GM21515 (cell line): Measurements from ENCODE around the gene AMY1A.
"Not testable (repeated sequence)": the region's sequence is repeated elsewhere in the genome, so short reads cannot be mapped to it uniquely, and the experiment has no call there.

Experiments
- ATAC-seq: cut with Tn5 transposase; IDR thresholded peaks from one replicate; pipeline ENCODE4 v1.9.1; 2021; ENCODE audit not compliant: unreplicated experiment

Gene AMY1A

DNA sequence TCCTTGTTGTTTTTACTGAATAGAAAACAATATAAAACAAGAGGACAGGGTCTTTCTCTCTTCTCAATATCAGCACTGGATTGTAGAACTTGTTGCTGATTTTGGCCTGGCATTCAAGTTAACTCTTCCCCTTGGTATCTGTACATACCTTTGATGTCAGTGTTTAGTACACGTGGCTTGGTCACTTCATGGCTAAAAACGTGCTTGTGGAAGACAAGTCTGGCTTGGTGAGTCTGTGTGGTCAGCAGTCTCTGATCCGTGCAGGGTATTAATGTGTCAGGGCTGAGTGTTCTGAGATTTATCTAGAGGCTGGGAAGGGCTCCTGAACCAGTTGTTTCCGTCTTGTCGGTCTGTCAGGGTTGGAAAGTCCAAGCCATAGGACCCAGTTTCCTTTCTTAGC lies at the start of gene AMY1A:
TSS of gene AMY1A (plus strand) at position 301 of the 400 bp plus-strand sequence. CDS start 571 bp downstream, outside the sequence.
- not testable (repeated sequence) for ATAC-seq

DNA sequence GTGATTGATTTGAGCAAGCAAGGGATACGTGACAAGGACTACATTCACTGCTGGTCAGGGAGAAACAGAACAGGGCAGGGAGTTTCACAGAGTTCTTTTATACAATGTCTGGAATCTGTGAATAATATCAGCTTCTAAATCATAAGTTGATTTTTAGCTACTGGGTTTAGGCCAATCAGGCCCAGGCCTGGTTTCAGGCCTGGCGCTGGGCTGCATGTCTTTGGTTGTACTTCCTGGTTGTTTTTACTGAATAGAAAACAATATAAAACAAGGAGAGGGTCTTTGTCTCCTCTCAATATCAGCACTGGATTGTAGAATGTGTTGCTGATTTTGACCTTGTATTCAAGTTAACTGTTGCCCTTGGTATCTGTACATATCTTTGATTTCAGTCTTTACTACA lies 39.2 kb upstream of the AMY1A start:
- ATAC-seq = no peak

DNA sequence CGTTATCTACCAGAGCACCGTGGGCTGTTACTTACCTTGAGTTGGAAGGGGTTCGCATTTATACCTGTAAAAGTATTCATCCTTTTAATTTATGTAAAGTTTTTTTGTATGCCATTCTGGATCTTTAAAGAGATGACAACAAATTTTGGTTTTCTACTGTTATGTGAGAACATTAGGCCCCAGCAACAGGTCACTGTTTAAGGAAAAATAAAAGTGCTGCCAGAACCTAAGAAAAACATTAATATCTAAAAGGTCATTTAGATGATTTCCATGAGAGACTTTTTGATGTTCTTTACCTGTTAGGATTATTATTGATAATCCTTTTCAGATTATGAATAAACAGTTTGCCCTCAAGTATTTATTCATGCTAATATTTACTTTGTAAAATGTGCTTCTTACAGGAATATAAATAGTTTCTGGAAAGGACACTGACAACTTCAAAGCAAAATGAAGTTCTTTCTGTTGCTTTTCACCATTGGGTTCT lies 38.5 kb upstream of the AMY1A start, which contains the start of gene AMY2A:
TSS of gene AMY2A (plus strand) at position 434 of the 484 bp plus-strand sequence. CDS start at position 448, 14 bp downstream.
- not testable (repeated sequence) for ATAC-seq

DNA sequence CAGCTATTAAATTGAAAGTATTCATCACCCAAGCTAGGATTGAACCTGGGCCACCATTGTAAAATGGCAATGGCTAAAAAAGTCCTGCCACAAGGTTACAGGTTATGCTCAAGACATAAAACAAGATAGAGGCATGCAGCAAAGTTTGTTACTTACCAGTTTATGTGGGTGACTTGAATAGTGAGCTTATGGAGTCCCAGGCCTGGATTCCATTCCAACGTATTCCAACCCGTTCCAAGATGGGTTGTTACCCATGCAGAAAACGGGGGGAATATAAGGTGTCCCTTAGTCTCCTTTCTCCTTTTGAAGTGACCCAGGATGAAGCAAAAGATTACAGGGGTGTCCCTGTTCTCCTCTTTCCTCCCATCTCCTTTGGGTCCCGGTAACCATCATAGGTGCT lies 28.1 kb upstream of the AMY1A start:
- ATAC-seq = not testable (repeated sequence)

DNA sequence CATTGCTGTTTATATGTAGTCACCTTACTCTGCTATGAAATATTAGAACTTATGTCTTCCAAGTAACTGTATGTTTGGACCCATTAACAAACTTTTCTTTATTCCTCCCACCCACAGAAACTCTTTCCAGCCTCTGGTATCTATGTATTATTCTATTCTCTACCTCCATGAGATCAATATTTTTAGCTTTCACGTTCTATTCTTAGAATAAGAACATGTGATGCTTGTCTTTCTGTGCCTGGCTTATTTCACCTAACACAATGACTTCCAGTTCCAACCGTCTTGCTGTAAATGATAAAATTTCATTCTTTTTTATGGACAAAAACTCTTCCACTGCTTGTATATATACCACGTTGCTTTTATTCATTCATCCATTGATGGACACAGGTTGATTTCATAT lies 14.4 kb upstream of the AMY1A start:
- ATAC-seq = not testable (repeated sequence)

DNA sequence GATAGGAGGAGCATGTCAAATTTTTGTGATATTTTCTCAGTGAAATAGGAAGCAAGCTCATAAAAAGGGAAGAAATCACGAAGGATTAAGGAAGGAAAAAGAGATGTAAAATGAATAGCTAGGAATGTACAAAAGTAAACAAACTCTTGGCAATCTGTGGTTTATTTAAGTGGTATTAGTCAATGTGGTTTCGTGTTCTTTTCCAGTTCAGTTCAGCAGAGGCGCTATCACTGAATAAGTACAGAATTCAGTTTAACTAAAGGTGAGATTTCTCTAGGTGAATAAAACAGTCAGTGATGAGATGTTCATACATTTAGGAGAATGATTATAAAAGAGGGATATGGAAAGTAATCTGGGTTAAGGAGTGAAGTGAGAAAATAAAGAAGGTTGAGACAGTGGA lies 11.7 kb upstream of the AMY1A start:
- ATAC-seq = not testable (repeated sequence)

DNA sequence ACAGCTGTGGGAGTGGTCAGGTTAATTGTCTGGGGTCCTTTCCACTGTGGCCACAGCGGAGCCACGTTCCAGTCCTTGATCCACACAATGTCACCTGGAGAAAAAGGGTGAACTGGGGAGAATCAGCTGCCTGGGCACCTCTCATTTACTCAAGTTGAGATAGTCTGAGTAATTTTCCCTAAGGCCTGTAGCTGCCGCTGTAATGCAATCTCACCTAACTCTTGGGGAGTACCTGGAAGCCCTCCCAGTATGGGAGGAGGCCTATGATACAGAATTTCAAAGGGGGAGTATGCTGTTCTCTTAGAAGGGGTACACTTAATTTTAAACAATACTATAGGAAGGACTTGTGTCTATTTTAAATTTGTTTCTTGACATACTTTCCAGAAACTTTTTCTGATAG lies 5.3 kb upstream of the AMY1A start:
- ATAC-seq = not testable (repeated sequence)

DNA sequence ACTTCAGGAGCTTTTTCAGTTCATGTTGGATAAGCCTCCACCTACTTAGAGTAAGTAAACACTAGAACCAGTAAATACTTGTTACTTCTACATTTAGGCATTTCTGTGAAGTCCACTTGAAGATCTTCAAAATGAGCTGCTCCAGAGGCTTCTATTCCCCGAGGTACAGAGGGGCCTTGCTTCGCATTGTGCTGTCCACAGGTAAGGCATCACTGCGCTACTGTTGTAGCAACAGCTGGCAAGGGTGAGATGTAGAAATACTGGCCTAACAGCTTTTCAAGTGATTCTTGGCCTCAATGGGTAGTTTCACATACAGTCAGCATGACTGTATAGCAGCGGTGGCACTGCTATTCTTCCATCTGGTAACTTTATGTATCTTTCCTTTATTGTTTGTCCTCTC lies 4.7 kb upstream of the AMY1A start:
- not testable (repeated sequence) for ATAC-seq

DNA sequence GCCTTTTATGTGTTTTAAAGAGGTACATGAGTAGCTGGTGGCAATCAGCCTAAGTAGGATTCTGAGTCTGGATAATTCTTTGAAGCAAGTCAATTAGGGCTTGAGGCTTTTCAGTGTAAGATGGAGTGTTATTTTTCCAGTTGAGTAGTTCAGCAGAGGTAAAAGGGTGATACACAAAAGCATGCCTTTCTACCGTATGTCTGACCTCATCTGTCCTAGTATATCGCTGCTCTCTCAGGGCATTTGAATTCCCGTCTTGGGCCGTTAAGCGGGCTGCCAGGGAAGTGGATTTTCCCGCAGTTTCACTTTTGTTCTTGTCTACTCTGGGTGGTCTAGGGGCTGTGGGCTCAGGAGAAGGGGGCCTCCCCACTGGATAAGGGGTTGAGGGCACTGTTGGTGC lies 1.4 kb upstream of the AMY1A start:
- ATAC-seq = not testable (repeated sequence)

DNA sequence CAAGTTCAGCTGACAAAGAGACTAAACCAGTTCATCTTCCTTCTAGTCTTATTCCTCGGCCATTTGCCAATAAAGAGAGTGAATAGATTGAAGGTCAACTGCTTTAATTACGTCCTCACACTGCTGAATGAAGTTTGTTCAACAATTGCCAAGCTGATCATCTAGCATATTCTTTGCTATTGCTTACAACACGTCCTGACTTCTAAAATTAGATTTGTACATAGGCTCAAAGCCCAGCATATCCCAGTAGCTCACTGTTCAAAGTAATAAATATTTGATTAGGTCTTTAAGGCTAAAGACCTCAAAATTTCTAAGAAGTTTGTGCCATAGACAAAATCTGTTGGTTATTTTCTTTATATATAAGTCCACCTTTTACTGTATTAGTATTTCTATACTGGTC lies 20.8 kb downstream of the AMY1A start:
- ATAC-seq = not testable (repeated sequence)

DNA sequence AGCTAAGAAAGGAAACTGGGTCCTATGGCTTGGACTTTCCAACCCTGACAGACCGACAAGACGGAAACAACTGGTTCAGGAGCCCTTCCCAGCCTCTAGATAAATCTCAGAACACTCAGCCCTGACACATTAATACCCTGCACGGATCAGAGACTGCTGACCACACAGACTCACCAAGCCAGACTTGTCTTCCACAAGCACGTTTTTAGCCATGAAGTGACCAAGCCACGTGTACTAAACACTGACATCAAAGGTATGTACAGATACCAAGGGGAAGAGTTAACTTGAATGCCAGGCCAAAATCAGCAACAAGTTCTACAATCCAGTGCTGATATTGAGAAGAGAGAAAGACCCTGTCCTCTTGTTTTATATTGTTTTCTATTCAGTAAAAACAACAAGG lies 40.5 kb downstream of the AMY1A start, which contains the start of gene AMY1B:
TSS of gene AMY1B (minus strand) at position 101 of the 400 bp plus-strand sequence. CDS start 571 bp downstream, outside the sequence.
- not testable (repeated sequence) for ATAC-seq

DNA sequence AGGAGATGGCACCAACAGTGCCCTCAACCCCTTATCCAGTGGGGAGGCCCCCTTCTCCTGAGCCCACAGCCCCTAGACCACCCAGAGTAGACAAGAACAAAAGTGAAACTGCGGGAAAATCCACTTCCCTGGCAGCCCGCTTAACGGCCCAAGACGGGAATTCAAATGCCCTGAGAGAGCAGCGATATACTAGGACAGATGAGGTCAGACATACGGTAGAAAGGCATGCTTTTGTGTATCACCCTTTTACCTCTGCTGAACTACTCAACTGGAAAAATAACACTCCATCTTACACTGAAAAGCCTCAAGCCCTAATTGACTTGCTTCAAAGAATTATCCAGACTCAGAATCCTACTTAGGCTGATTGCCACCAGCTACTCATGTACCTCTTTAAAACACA lies 41.9 kb downstream of the AMY1A start:
- ATAC-seq = not testable (repeated sequence)

DNA sequence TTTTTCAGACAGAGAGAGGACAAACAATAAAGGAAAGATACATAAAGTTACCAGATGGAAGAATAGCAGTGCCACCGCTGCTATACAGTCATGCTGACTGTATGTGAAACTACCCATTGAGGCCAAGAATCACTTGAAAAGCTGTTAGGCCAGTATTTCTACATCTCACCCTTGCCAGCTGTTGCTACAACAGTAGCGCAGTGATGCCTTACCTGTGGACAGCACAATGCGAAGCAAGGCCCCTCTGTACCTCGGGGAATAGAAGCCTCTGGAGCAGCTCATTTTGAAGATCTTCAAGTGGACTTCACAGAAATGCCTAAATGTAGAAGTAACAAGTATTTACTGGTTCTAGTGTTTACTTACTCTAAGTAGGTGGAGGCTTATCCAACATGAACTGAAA lies 45.1 kb downstream of the AMY1A start:
- not testable (repeated sequence) for ATAC-seq

DNA sequence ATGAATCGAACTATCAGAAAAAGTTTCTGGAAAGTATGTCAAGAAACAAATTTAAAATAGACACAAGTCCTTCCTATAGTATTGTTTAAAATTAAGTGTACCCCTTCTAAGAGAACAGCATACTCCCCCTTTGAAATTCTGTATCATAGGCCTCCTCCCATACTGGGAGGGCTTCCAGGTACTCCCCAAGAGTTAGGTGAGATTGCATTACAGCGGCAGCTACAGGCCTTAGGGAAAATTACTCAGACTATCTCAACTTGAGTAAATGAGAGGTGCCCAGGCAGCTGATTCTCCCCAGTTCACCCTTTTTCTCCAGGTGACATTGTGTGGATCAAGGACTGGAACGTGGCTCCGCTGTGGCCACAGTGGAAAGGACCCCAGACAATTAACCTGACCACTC lies 45.7 kb downstream of the AMY1A start:
- ATAC-seq = not testable (repeated sequence)

DNA sequence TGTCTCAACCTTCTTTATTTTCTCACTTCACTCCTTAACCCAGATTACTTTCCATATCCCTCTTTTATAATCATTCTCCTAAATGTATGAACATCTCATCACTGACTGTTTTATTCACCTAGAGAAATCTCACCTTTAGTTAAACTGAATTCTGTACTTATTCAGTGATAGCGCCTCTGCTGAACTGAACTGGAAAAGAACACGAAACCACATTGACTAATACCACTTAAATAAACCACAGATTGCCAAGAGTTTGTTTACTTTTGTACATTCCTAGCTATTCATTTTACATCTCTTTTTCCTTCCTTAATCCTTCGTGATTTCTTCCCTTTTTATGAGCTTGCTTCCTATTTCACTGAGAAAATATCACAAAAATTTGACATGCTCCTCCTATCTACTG lies 52.1 kb downstream of the AMY1A start:
- not testable (repeated sequence) for ATAC-seq

DNA sequence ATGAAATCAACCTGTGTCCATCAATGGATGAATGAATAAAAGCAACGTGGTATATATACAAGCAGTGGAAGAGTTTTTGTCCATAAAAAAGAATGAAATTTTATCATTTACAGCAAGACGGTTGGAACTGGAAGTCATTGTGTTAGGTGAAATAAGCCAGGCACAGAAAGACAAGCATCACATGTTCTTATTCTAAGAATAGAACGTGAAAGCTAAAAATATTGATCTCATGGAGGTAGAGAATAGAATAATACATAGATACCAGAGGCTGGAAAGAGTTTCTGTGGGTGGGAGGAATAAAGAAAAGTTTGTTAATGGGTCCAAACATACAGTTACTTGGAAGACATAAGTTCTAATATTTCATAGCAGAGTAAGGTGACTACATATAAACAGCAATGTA lies 54.8 kb downstream of the AMY1A start:
- not testable (repeated sequence) for ATAC-seq
